ENCODE measurements around the gene ANKRD63.

GRCh38 chr15:40267670-40268069, 15.2 kb downstream of the ANKRD63 start:
- TF ChIP-seq CHD2 (IDR thresholded peaks at IDR 0.05; ENCODE audit: low read depth, low read length) = no peak
- TF ChIP-seq CTCF (CRISPR knock-in tag; IDR thresholded peaks at IDR 0.05) = no peak
- TF ChIP-seq PCBP2 (optimal IDR thresholded peaks at IDR 0.05; ENCODE audit: low read depth, low read length, poor library complexity, severe bottlenecking) = no peak
- TF ChIP-seq ZNF510 (CRISPR knock-in tag; IDR thresholded peaks at IDR 0.05; ENCODE audit: low read depth) = no peak
- no peak for TF ChIP-seq NPAS2 (CRISPR knock-in tag; IDR thresholded peaks at IDR 0.05; ENCODE audit: borderline replicate concordance)
